Testis (tissue), 3 donors: ENCODE measurements around the gene C3. TPM values are rescaled to one million over a fixed set of nuclear protein-coding genes. Genes with fewer than 3 reads are reported as not detected.

Experiments used
- DNase-seq: peaks from one replicate; pipeline ENCODE4 v3.0.0-alpha.2; 2019
- H3K27ac ChIP-seq, 2 donors: fragments of 200-600 bp; sonication (generic); one replicate each; pipeline ENCODE4 v1.5.1; 2019
- H3K27me3 ChIP-seq: fragments of 200-600 bp; sonication (generic); one replicate; pipeline ENCODE4 v1.5.1; 2019
- H3K36me3 ChIP-seq: fragments of 200-600 bp; sonication (generic); one replicate; pipeline ENCODE4 v1.5.1; 2017; ENCODE audit warnings: low read depth; ENCODE audit errors: missing control alignments
- H3K4me1 ChIP-seq: fragments of 200-600 bp; sonication (generic); one replicate; pipeline ENCODE4 v1.5.1; 2019
- H3K4me3 ChIP-seq, 2 donors: fragments of 200-600 bp; sonication (generic); one replicate each; pipeline ENCODE4 v1.5.1; 2017 to 2019
- H3K9me3 ChIP-seq: fragments of 200-600 bp; sonication (generic); one replicate; pipeline ENCODE4 v1.5.1; 2017
- POLR2A ChIP-seq: fragments of 450-650 bp; IDR thresholded peaks from one replicate; pipeline ENCODE4 v1.6.1; 2017; ENCODE audit warnings: antibody characterized with exemption, mild to moderate bottlenecking, moderate library complexity
- WGBS, 2 donors: methylation state at CpG; one replicate each; pipeline ENCODE4 v1.1.5; 2018; 5-methylcytosine and 5-hydroxymethylcytosine counted together
- intact Hi-C: fragments of 100-400 bp; cut with DNase I; formaldehyde crosslinking; loops from one replicate; pipeline ENCODE4 v1.15.1; 2023; ENCODE audit warnings: low total_unique reads
- polyA plus RNA-seq: library from polyadenylated mRNA; stranded (reverse); fragments of 350-450 nt; fragmentation: Illumina TruSeq; extraction: RNeasy Lipid Tissue Mini Kit (QIAGEN cat#74804); gene quantifications from one replicate; pipeline ENCODE4 v1.2.3, GENCODE V29; 2014; ENCODE audit warnings: low read depth, low replicate concordance; ENCODE audit not compliant: insufficient read depth
- total RNA-seq, 2 donors: library from RNA; depleted of rRNA; stranded (reverse); fragments of >200 nt; gene quantifications; one replicate each; pipeline ENCODE4 v1.2.3, GENCODE V29; 2016
- TF ChIP-seq, protein P1 (sequence below), 3 experiments: fragments of 450-650 bp in 2 of 3; fragments of 200-600 bp in 1 of 3; sonication (generic) in 1 of 3; IDR thresholded peaks; one replicate each; pipeline ENCODE4 v1.5.1; 2016 to 2019; ENCODE audit warnings: antibody characterized with exemption in 3 of 3, mild to moderate bottlenecking in 2 of 3, moderate library complexity in 1 of 3

Gene C3
- total and polyA plus RNA-seq, 3 donors from 2014 or later, result 49.5 to 500 (median 131) TPM

DNA sequence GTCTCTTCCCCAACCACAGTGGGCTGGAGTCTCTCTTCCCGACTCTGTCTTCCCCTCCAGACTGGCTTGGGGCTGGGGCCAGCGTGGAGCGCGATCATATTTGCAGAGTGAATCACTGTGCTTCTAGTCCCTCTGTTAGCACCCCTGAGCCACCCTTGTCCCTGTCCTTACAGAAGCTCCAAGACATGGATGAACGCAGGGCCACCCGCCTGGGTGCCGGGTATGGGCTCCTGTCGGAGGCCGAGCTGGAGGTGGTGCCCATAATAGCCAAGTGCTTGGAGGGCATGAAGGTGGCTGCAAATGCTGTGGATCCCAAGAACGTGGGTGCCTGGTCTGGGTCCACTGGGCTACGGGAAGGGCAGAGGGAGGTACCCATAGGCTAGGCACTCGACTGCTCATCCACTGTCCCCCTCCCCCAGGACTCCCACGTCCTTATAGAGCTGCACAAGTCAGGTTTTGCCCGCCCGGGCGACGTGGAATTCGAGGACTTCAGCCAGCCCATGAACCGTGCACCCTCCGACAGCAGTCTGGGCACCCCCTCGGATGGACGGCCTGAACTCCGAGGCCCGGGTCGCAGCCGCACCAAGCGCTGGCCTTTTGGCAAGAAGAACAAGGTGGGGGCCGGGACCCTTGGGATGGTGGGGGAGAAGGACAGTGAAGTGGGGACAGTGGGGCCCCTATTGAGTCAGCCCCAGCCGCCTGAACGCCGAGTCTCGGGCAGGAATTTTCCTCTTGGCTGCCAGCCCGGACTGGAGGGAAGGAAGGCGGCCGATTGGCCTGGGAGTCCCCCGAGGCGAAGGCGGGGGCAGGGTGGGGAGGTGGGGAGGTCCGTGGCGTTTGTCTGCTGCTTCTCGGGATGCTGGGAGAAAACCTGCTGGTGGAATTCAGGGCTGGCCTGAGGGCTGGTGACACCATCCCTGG, 24.2 kb upstream of the C3 start:
- Histone ChIP-seq H3K4me3 (no peak overlapping the region), H3K27me3 (no peaks in the 10 kb centered on the region), H3K4me1 (peaks cover 21% of the 10 kb centered on the region), H3K27ac (peak overlapping the region; percentile 77 to 87), H3K9me3 (no peaks in the 10 kb centered on the region), H3K36me3 (no peaks in the 10 kb centered on the region)
- 31 to 43% methylated on average over 35 to 40 of the region's 41 CpGs for WGBS, 2 donors
- peak; percentile 91 for DNase-seq
- no peak for TF ChIP-seq POLR2A
- intact Hi-C loops, result no loop called here

DNA sequence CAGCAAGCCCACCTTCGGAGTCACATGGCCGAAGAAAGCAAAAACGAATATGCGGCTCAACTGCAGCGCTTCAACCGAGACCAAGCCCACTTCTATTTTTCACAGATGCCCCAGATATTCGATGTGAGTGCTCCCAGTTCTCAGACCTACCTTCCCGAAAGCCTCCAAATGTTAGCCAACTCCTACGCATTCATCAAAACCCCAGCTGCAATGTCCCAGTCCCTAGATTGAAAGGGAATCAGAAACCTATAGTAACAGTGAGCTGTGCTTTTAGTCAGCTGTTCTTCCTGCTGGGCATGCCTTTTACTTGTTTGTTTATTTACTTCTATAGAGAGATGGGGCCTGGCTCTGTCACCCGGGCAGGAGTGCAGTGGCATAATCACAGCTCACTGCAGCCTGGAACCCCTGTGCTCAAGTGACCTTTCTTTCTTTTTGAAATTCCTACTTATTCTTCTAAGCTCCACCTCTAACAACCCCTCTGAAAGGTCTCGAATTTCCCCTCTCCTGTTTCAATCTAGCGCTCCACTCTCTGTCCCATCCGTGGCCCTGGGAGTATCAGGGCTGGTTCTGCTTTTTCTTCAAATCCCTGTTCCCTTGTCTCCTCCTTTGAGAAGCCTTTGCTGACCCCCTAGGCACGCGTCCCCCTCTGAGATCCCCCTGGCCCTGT, 23.4 kb upstream of the C3 start:
- H3K4me3 ChIP-seq, result no peak overlapping the region
- intact Hi-C loops, result no loop called here
- H3K4me1 ChIP-seq, result peaks cover 24% of the 10 kb centered on the region
- 80 to 83% methylated on average over 15 of the region's 15 CpGs for WGBS, 2 donors
- no peaks in the 10 kb centered on the region for H3K27me3 ChIP-seq
- peak overlapping the region; percentile 77 to 87 for H3K27ac ChIP-seq
- no peak for TF ChIP-seq POLR2A
- TF ChIP-seq, protein P1, sequence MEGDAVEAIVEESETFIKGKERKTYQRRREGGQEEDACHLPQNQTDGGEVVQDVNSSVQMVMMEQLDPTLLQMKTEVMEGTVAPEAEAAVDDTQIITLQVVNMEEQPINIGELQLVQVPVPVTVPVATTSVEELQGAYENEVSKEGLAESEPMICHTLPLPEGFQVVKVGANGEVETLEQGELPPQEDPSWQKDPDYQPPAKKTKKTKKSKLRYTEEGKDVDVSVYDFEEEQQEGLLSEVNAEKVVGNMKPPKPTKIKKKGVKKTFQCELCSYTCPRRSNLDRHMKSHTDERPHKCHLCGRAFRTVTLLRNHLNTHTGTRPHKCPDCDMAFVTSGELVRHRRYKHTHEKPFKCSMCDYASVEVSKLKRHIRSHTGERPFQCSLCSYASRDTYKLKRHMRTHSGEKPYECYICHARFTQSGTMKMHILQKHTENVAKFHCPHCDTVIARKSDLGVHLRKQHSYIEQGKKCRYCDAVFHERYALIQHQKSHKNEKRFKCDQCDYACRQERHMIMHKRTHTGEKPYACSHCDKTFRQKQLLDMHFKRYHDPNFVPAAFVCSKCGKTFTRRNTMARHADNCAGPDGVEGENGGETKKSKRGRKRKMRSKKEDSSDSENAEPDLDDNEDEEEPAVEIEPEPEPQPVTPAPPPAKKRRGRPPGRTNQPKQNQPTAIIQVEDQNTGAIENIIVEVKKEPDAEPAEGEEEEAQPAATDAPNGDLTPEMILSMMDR (IDR thresholded peaks at IDR 0.05), result no peak
- H3K9me3 ChIP-seq, result no peaks in the 10 kb centered on the region
- DNase-seq, result no peak
- no peaks in the 10 kb centered on the region for H3K36me3 ChIP-seq

DNA sequence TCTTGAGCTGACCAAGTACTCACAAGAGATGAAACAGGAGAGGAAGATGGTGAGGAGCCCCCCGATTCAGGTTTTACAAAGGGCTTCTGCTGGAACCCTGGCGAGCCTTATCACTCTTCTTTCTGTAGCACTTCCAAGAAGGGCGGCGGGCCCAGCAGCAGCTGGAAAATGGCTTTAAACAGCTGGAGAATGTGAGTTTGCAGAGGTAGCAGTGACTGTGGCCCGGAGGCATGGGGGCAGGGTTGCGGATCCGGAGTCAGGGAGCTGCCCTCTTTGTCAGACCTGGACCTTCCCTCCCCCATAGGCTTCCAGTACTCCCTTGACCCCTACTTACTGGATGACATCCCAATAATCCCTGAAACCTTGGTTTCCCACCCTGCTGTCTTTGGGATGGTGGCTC, 22.6 kb upstream of the C3 start:
- Histone ChIP-seq H3K27me3 (no peaks in the 10 kb centered on the region), H3K36me3 (no peaks in the 10 kb centered on the region), H3K27ac (peak overlapping the region in 1 of 2 donors; percentile 87), H3K4me1 (peaks cover 32% of the 10 kb centered on the region), H3K4me3 (no peak overlapping the region), H3K9me3 (no peaks in the 10 kb centered on the region)
- no peak for DNase-seq
- no peak for TF ChIP-seq POLR2A
- TF ChIP-seq, protein P1 (IDR thresholded peaks at IDR 0.05), result no peak
- intact Hi-C loops, result no loop called here
- 63 to 66% methylated on average over 7 of the region's 7 CpGs for WGBS, 2 donors

DNA sequence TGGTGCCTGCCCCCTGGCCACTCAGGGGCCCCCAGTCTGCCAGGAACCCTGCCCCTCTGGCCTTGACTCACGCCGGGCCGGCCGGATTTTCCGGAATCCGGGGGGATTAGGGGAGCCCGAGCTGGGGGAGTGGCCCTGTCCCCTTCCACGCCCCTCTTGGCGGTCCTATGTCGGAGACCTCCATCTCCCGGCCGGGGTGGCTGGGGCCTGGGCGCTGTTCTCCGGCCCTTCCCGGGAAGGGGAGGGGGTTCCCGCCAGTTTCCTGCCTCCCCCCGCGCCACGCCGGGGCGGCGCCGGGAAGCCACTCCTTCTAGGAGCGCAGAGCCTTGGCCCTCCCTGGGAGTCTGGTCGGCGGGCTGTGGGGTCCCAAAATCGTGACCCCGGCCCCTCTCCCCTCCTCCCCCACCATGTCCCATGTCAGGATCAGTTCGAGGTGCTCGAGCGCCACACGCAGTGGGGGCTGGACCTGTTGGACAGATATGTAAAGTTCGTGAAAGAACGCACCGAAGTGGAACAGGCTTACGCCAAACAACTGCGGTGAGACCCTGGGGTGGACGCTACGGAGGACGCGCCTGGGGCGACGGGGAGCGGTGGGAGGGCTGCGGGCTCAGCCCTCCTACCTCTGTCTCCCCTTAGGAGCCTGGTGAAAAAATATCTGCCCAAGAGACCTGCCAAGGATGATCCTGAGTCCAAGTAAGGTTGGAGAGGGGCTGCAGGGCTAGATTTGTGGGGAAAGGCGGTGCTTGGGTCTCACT, 20.3 kb upstream of the C3 start:
- H3K27ac ChIP-seq, result peak overlapping the region; percentile 77 to 94
- TF ChIP-seq, protein P1 (IDR thresholded peaks at IDR 0.05), result no peak
- no peak for TF ChIP-seq POLR2A
- no peaks in the 10 kb centered on the region for H3K36me3 ChIP-seq
- H3K9me3 ChIP-seq, result no peaks in the 10 kb centered on the region
- intact Hi-C loops, result no loop called here
- no peaks in the 10 kb centered on the region for H3K27me3 ChIP-seq
- peak overlapping the region; percentile 75 to 88 for H3K4me3 ChIP-seq
- peaks cover 44% of the 10 kb centered on the region for H3K4me1 ChIP-seq
- 1% methylated on average over 25 to 46 of the region's 46 CpGs for WGBS, 2 donors
- DNase-seq, result peak; percentile 43
